Body of pancreas (tissue), 4 donors: Measurements from ENCODE around the gene RIN3.

ENCODE experiments used
- CTCF ChIP-seq, 7 experiments: fragments of 450-650 bp in 4 of 7; fragments of 200-600 bp in 3 of 7; sonication (generic) in 3 of 7; IDR thresholded peaks; one replicate each; pipeline ENCODE4 v1.5.1; 2016 to 2019; ENCODE audit warnings: antibody characterized with exemption in 7 of 7
- POLR2A ChIP-seq, 3 donors: fragments of 450-650 bp; IDR thresholded peaks; one replicate each; pipeline ENCODE4 v1.6.1; 2016; ENCODE audit warnings: antibody characterized with exemption in 3 of 3, mild to moderate bottlenecking in 2 of 3

- no peak for TF ChIP-seq CTCF (IDR thresholded peaks at IDR 0.05)
- TF ChIP-seq POLR2A (IDR thresholded peaks at IDR 0.05): no peak
Observed at GRCh38 chr14:92549105-92549858, 35.7 kb downstream of the RIN3 start.
